Fibroblast of skin of right biceps (primary cell): ENCODE data around the gene OXSM.

Experiments used
- DNase-seq: peaks from one replicate; pipeline ENCODE4 v3.0.0-alpha.2; 2013

Gene OXSM

GRCh38 chr3:25812644-25813043, 22.8 kb downstream of the OXSM start:
- no peak for DNase-seq

- DNase-seq: no peak
Measured at GRCh38 chr3:25817107-25817506, 27.2 kb downstream of the OXSM start.

- DNase-seq: no peak
Measured at GRCh38 chr3:25817638-25818037, 27.7 kb downstream of the OXSM start.

- no peak for DNase-seq
Measured at GRCh38 chr3:25818335-25818734, 28.4 kb downstream of the OXSM start.

- peak; percentile 92 for DNase-seq
Measured at GRCh38 chr3:25820366-25820765, 30.5 kb downstream of the OXSM start.

- no peak for DNase-seq
Measured at GRCh38 chr3:25820816-25821486, 31.1 kb downstream of the OXSM start.

GRCh38 chr3:25821746-25822573, 32.1 kb downstream of the OXSM start:
- no peak for DNase-seq

GRCh38 chr3:25823314-25823713, 33.4 kb downstream of the OXSM start:
- DNase-seq: no peak

GRCh38 chr3:25826510-25826909, 36.6 kb downstream of the OXSM start:
- DNase-seq: no peak

GRCh38 chr3:25830373-25831280, 40.7 kb downstream of the OXSM start:
- DNase-seq: no peak

GRCh38 chr3:25831578-25831977, 41.7 kb downstream of the OXSM start:
- DNase-seq: peak; percentile 15

GRCh38 chr3:25834346-25834745, 44.5 kb downstream of the OXSM start:
- DNase-seq: no peak

- DNase-seq: no peak
Measured at GRCh38 chr3:25836579-25836978, 46.7 kb downstream of the OXSM start.

- DNase-seq: no peak
Measured at GRCh38 chr3:25837038-25837437, 47.1 kb downstream of the OXSM start.

- DNase-seq: no peak
Measured at GRCh38 chr3:25840099-25840498, 50.2 kb downstream of the OXSM start.

GRCh38 chr3:25843332-25843731, 53.4 kb downstream of the OXSM start:
- DNase-seq: peak; percentile 10
